Measurements from ENCODE around the gene MMP26.
"Not testable (repeated sequence)": the region's sequence is repeated elsewhere in the genome, so short reads cannot be mapped to it uniquely, and the experiment has no call there.

Gene MMP26

GRCh38 chr11:4704054-4704789 is at the start of gene MMP26:
TSS of gene MMP26 (plus strand) at chr11:4704784.
- no peak for DNase-seq

GRCh38 chr11:4658629-4659445 is 45.7 kb upstream of the MMP26 start:
- DNase-seq = no peak

- DNase-seq = no peak
Measured at GRCh38 chr11:4662876-4663275, 41.7 kb upstream of the MMP26 start.

GRCh38 chr11:4664183-4664582 is 40.4 kb upstream of the MMP26 start:
- no peak for DNase-seq

- DNase-seq = no peak
Measured at GRCh38 chr11:4664786-4665185, 39.8 kb upstream of the MMP26 start.

GRCh38 chr11:4665424-4665823 is 39.2 kb upstream of the MMP26 start:
- no peak for DNase-seq

GRCh38 chr11:4671741-4672140 is 32.8 kb upstream of the MMP26 start:
- no peak for DNase-seq

GRCh38 chr11:4672470-4672869 is 32.1 kb upstream of the MMP26 start:
- no peak for DNase-seq

- no peak for DNase-seq
Measured at GRCh38 chr11:4673781-4674180, 30.8 kb upstream of the MMP26 start.

GRCh38 chr11:4677948-4678347 is 26.6 kb upstream of the MMP26 start:
- no peak for DNase-seq

GRCh38 chr11:4680341-4680740 is 24.2 kb upstream of the MMP26 start:
- no peak for DNase-seq

GRCh38 chr11:4682623-4683419 is 21.8 kb upstream of the MMP26 start:
- no peak for DNase-seq

- DNase-seq = no peak
Measured at GRCh38 chr11:4684631-4685285, 19.8 kb upstream of the MMP26 start.

GRCh38 chr11:4695442-4695841 is 9.1 kb upstream of the MMP26 start:
- DNase-seq = no peak

- no peak for DNase-seq
Measured at GRCh38 chr11:4697585-4697984, 7.0 kb upstream of the MMP26 start, which contains the start of gene OR51E2. TSS of gene OR51E2 (minus strand) at chr11:4697853. CDS start at chr11:4682711, 15,142 bp downstream.

GRCh38 chr11:4699697-4700435 is 4.7 kb upstream of the MMP26 start:
- DNase-seq = no peak

- no peak for DNase-seq
Measured at GRCh38 chr11:4700436-4700820, 4.2 kb upstream of the MMP26 start.

GRCh38 chr11:4704790-4705334 is 278 bp downstream of the MMP26 start:
- DNase-seq = no peak

- DNase-seq = no peak
Measured at GRCh38 chr11:4713241-4713640, 8.7 kb downstream of the MMP26 start.

- no peak for DNase-seq
Measured at GRCh38 chr11:4714300-4714699, 9.7 kb downstream of the MMP26 start.

GRCh38 chr11:4722616-4723534 is 18.3 kb downstream of the MMP26 start:
- not testable (repeated sequence) for DNase-seq
